ENCODE results near the gene TP53TG5. TPM values are rescaled to one million over a fixed set of nuclear protein-coding genes. Genes with fewer than 3 reads are reported as not detected.

The TP53TG5 gene
- total RNA-seq, 4 donors from 2014 or later, result 0.17 to 2.1 (median 1.1) TPM; not detected in 1

DNA sequence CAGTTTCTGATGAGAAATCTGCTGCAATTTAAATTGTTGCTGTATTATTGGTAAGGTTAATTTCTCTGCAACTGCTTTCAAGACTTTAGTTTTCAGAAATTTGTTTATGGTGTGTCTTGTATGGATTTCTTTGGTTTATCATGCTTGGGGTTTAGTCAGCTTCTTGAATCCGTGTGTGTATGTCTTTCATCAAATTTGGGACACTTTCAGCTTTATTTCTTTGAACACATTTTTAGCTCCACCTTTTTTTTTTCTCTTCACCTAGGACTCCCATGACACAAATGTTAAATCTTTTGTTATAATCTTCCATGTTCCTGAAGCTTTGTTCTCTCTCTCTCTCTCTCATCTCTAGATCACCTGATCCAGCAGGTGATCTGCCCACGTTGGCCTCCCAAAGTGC lies 13.4 kb upstream of the TP53TG5 start:
- DNase-seq (ENCODE audit: extremely low spot score), result no peak
- no peaks in the 10 kb centered on the region for H3K27me3 ChIP-seq
- H3K4me1 ChIP-seq, result no peaks in the 10 kb centered on the region
- H3K4me3 ChIP-seq, result no peak overlapping the region
- no peak for TF ChIP-seq POLR2A (IDR thresholded peaks at IDR 0.05; ENCODE audit: low read depth)
- no peak for TF ChIP-seq CTCF (IDR thresholded peaks at IDR 0.05)
- TF ChIP-seq POLR2AphosphoS5 (IDR thresholded peaks at IDR 0.05), result no peak
- TF ChIP-seq EP300 (IDR thresholded peaks at IDR 0.05), result no peak
- no peak overlapping the region for H3K27ac ChIP-seq (replicated peaks in 1 of 4)
- 69% methylated on average over 2 of the region's 2 CpGs for WGBS
- intact Hi-C loops (cut with DNase I), result no loop called here
- H3K9me3 ChIP-seq, result no peaks in the 10 kb centered on the region
- peaks cover 0 to 10% (median 0%) of the 10 kb centered on the region in 4 donors for H3K36me3 ChIP-seq

DNA sequence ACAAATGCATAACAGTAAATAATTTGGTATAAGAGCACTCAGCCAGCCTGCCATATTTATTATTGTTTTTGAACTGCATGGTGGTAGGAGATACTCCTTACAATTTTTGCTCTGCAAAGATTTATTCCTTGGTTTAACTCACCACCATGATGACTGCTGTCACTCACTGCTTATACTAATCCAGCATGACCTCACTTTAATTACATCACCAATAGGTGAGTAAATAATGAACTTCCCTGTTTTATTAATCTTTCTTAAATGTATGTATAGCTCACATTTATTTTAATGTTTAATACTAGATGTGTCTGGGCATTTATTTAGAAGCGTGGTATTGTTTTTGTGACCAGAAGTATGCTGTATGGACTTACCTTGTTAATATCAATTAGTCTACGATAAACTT lies 12.8 kb upstream of the TP53TG5 start:
- H3K27me3 ChIP-seq, result no peaks in the 10 kb centered on the region
- no peak overlapping the region for H3K27ac ChIP-seq (replicated peaks in 1 of 4)
- no peaks in the 10 kb centered on the region for H3K9me3 ChIP-seq
- TF ChIP-seq EP300 (IDR thresholded peaks at IDR 0.05) (no peak), POLR2AphosphoS5 (IDR thresholded peaks at IDR 0.05) (no peak), CTCF (IDR thresholded peaks at IDR 0.05) (no peak), POLR2A (IDR thresholded peaks at IDR 0.05; ENCODE audit: low read depth) (no peak)
- 97% methylated on average over 2 of the region's 2 CpGs for WGBS
- no peak overlapping the region for H3K4me3 ChIP-seq
- no peak for DNase-seq (ENCODE audit: extremely low spot score)
- no peaks in the 10 kb centered on the region for H3K4me1 ChIP-seq
- peaks cover 0 to 10% (median 0%) of the 10 kb centered on the region in 4 donors for H3K36me3 ChIP-seq
- intact Hi-C loops (cut with DNase I), result no loop called here

DNA sequence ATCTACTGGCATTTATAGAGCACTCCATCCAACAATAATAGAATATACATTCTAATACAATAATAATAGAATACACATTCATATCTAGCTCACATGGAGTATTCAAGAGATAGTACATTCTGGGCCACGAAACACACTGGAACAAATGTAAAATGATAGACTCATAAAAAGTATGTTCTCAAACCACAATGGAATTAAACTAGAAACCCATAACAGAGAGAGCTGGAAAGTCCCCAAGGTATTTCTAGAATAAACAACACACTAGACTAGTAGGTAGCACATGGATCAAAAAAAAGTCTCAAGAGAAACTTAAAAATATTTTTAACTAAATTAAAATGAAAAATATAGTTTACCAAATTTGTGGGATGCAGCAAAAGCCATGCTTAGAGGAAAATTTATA lies 9.1 kb upstream of the TP53TG5 start:
- Histone ChIP-seq H3K27me3 (no peaks in the 10 kb centered on the region), H3K36me3 (no peaks in the 10 kb centered on the region), H3K27ac (replicated peaks in 1 of 4) (no peak overlapping the region), H3K9me3 (no peaks in the 10 kb centered on the region), H3K4me3 (no peak overlapping the region), H3K4me1 (no peaks in the 10 kb centered on the region)
- no peak for DNase-seq (ENCODE audit: extremely low spot score)
- no peak for TF ChIP-seq CTCF (IDR thresholded peaks at IDR 0.05)
- TF ChIP-seq POLR2A (IDR thresholded peaks at IDR 0.05; ENCODE audit: low read depth), result no peak
- TF ChIP-seq EP300 (IDR thresholded peaks at IDR 0.05), result no peak
- no peak for TF ChIP-seq POLR2AphosphoS5 (IDR thresholded peaks at IDR 0.05)
- WGBS, result 100% methylated on average over 1 of the region's 1 CpG
- intact Hi-C loops (cut with DNase I), result no loop called here

DNA sequence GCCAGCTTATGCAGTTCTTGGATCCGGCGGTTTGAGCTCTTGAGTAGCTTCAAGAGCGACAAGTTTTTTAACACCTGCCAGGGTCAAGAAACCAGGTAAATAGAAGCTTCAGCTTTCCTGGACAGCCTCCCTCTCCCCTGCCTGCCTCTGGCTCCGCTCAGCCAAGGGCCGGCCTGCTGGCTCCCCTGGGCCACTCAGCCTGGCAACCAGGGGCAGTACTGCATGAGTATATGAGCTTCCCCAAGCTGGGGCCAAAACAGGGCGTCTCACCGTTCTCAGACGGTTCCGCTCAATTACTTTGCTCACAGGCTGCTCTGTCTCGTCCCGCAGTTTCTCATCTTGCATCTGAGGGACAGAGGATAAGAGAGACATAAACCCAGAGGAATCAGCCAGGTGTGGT lies 856 bp downstream of the TP53TG5 start:
- H3K36me3 ChIP-seq, result peaks cover 0 to 12% (median 4%) of the 10 kb centered on the region in 4 donors
- intact Hi-C loops (cut with DNase I), result no loop called here
- WGBS, result 95% methylated on average over 9 of the region's 11 CpGs
- H3K4me1 ChIP-seq, result peaks cover 16 to 21% (median 19%) of the 10 kb centered on the region in 4 donors
- no peak overlapping the region for H3K27ac ChIP-seq (replicated peaks in 1 of 4)
- peak; percentile 55 for DNase-seq (ENCODE audit: extremely low spot score)
- no peak for TF ChIP-seq POLR2A (IDR thresholded peaks at IDR 0.05; ENCODE audit: low read depth)
- TF ChIP-seq CTCF (IDR thresholded peaks at IDR 0.05), result no peak
- no peak for TF ChIP-seq EP300 (IDR thresholded peaks at IDR 0.05)
- no peak for TF ChIP-seq POLR2AphosphoS5 (IDR thresholded peaks at IDR 0.05)
- no peak overlapping the region for H3K4me3 ChIP-seq
- H3K27me3 ChIP-seq, result no peaks in the 10 kb centered on the region
- no peaks in the 10 kb centered on the region for H3K9me3 ChIP-seq

GRCh38 chr20:45374966-45375365 lies 3.2 kb downstream of the TP53TG5 start:
- H3K36me3 ChIP-seq, result peaks cover 0 to 12% (median 4%) of the 10 kb centered on the region in 4 donors
- TF ChIP-seq CTCF (IDR thresholded peaks at IDR 0.05) (no peak), EP300 (IDR thresholded peaks at IDR 0.05) (no peak), POLR2AphosphoS5 (IDR thresholded peaks at IDR 0.05) (no peak), POLR2A (IDR thresholded peaks at IDR 0.05; ENCODE audit: low read depth) (no peak)
- peak; percentile 50 for DNase-seq (ENCODE audit: extremely low spot score)
- WGBS, result 93% methylated on average over 14 of the region's 14 CpGs
- H3K4me1 ChIP-seq, result peaks cover 17 to 24% (median 22%) of the 10 kb centered on the region in 4 donors
- H3K9me3 ChIP-seq, result no peaks in the 10 kb centered on the region
- intact Hi-C loops (cut with DNase I), result loop anchor here (1.0 to 5.0 kb wide), 4 partner anchors 32 to 397 kb away; partner anchors contain the start of gene DBNDD2
- H3K27ac ChIP-seq (replicated peaks in 1 of 4), result no peak overlapping the region
- H3K27me3 ChIP-seq, result no peaks in the 10 kb centered on the region
- no peak overlapping the region for H3K4me3 ChIP-seq
